ENCODE data around the gene FAM8A1. TPM values are rescaled to one million over a fixed set of nuclear protein-coding genes. Genes with fewer than 3 reads are reported as not detected.

The FAM8A1 gene, protein sequence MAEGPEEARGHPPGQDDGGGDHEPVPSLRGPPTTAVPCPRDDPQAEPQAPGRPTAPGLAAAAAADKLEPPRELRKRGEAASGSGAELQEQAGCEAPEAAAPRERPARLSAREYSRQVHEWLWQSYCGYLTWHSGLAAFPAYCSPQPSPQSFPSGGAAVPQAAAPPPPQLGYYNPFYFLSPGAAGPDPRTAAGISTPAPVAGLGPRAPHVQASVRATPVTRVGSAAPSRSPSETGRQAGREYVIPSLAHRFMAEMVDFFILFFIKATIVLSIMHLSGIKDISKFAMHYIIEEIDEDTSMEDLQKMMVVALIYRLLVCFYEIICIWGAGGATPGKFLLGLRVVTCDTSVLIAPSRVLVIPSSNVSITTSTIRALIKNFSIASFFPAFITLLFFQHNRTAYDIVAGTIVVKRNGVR
- total RNA-seq: 10 to 100 TPM; 35.1 to 49.2 (median 44.0) TPM
- long read RNA-seq, donor 1, full-length matches to known transcripts: 121 of 123 reads
- long read RNA-seq, donor 1, partial matches to known transcripts: 0 of 123 reads
- long read RNA-seq, donor 1, other reads (novel, unspliced or antisense): 2 of 123 reads
- long read RNA-seq, donor 2, full-length matches to known transcripts: 4 of 5 reads
- long read RNA-seq, donor 2, partial matches to known transcripts: 0 of 5 reads
- long read RNA-seq, donor 2, other reads (novel, unspliced or antisense): 1 of 5 reads

GRCh38 chr6:17599877-17600526 lies at the start of gene FAM8A1:
Gene FAM8A1 (plus strand): TSS chr6:17600302. CDS start chr6:17600410, 108 bp downstream.
- intact Hi-C loops (cut with DNase I, micrococcal nuclease): no loop called here
- TF ChIP-seq, protein P1, sequence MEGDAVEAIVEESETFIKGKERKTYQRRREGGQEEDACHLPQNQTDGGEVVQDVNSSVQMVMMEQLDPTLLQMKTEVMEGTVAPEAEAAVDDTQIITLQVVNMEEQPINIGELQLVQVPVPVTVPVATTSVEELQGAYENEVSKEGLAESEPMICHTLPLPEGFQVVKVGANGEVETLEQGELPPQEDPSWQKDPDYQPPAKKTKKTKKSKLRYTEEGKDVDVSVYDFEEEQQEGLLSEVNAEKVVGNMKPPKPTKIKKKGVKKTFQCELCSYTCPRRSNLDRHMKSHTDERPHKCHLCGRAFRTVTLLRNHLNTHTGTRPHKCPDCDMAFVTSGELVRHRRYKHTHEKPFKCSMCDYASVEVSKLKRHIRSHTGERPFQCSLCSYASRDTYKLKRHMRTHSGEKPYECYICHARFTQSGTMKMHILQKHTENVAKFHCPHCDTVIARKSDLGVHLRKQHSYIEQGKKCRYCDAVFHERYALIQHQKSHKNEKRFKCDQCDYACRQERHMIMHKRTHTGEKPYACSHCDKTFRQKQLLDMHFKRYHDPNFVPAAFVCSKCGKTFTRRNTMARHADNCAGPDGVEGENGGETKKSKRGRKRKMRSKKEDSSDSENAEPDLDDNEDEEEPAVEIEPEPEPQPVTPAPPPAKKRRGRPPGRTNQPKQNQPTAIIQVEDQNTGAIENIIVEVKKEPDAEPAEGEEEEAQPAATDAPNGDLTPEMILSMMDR (IDR thresholded peaks at IDR 0.05): peak; percentile 26

DNA sequence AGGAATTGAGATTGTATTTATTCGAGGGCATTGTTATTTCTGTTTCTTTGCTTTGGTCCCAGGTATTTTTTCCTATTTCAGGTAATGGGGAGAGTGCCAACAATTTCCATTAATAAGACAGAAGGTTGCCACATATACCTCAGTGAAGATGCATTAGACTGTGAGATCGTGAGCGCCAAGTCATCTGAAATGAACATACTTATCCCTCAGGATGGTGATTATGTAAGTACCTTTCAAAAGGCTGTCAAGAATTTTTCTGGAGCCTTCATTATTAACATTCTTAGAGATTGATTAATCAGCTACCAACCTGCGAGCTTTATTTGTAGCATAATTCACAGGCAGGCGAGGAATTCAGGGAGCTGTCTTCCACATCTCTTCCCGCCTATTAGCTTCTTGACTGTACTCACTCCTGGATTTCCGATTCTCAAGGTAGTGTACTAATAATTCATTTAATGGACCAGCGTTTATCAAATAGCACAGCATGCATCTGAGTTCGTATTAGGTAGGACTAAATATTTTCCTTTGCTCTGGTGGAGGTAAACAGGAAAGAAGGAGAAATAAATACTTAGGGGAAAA lies 48.6 kb upstream of the FAM8A1 start:
- ATAC-seq (no peak), DNase-seq (no peak)
- Histone ChIP-seq H3K36me3 (ENCODE audit: low read depth) (no peaks in the 10 kb centered on the region), H3K9me3 (no peaks in the 10 kb centered on the region), H3K4me3 (no peak overlapping the region), H3K4me1 (ENCODE audit: low read depth) (no peaks in the 10 kb centered on the region)
- TF ChIP-seq, protein P1 (IDR thresholded peaks at IDR 0.05): no peak
- intact Hi-C loops (cut with DNase I, micrococcal nuclease): no loop called here

More at GRCh38 chr6:17599877-17600526, at the start of gene FAM8A1:
- peaks cover 13% of the 10 kb centered on the region for H3K4me1 ChIP-seq (ENCODE audit: low read depth)
- peak within 1 kb of the TSS; percentile 83 for H3K4me3 ChIP-seq
- DNase-seq (peak; percentile 97 to 98 (median 98)), ATAC-seq (peak; percentile 97)
- H3K36me3 ChIP-seq (ENCODE audit: low read depth): no peaks in the 10 kb centered on the region
- no peaks in the 10 kb centered on the region for H3K9me3 ChIP-seq

DNA sequence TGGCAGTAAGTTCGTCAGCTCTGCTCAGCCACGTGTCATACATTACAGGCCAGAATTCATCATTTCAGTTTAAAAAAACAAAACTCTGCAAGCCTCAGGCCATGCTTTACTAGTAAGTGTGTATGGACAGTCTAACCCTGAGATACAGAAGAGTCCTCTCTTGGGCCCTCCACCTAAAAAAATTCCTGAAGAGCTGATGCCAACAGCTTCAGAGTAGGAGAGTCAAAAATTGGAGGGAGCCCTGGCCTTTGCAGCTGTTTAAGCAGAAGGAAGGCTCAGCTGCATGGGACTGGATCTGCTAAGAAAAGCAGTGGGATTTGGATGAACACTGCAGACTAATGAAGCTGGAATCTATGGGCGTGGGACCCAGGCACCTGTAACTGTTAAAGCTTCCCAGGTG lies 47.2 kb upstream of the FAM8A1 start:
- Histone ChIP-seq H3K4me3 (no peak overlapping the region), H3K9me3 (no peaks in the 10 kb centered on the region), H3K4me1 (ENCODE audit: low read depth) (no peaks in the 10 kb centered on the region), H3K36me3 (ENCODE audit: low read depth) (no peaks in the 10 kb centered on the region)
- TF ChIP-seq, protein P1 (IDR thresholded peaks at IDR 0.05): no peak
- DNase-seq: no peak
- no peak for ATAC-seq
- intact Hi-C loops (cut with DNase I, micrococcal nuclease): no loop called here

- DNase-seq (no peak), ATAC-seq (no peak)
- Histone ChIP-seq H3K4me1 (ENCODE audit: low read depth) (no peaks in the 10 kb centered on the region), H3K4me3 (no peak overlapping the region), H3K36me3 (ENCODE audit: low read depth) (no peaks in the 10 kb centered on the region), H3K9me3 (no peaks in the 10 kb centered on the region)
- intact Hi-C loops (cut with DNase I, micrococcal nuclease): no loop called here
- TF ChIP-seq, protein P1 (IDR thresholded peaks at IDR 0.05): no peak
Observed at GRCh38 chr6:17556014-17556413, 44.1 kb upstream of the FAM8A1 start.

DNA sequence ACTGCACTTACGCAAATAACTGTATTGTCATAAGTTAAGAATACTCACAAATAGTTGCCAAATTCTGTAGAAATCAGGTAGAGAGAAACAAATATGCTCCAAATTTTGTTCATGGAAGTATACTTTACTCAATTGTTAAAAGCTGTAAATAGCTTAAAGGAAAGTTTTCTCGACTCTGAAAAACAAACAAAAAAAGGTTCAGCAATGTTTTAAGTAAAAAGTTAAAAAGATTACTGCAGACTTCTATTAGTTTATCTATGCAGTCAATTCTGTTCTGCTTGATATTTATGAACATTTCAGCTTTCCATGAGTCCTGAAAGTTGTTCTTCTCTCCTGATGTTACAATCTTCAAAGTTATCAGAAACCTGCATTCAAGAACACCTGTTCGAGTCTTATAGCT lies 37.5 kb upstream of the FAM8A1 start:
- intact Hi-C loops (cut with DNase I, micrococcal nuclease): no loop called here
- H3K9me3 ChIP-seq: peaks cover 24% of the 10 kb centered on the region
- ATAC-seq: no peak
- no peak for DNase-seq
- H3K4me3 ChIP-seq: no peak overlapping the region
- TF ChIP-seq, protein P1 (IDR thresholded peaks at IDR 0.05): no peak
- H3K4me1 ChIP-seq (ENCODE audit: low read depth): no peaks in the 10 kb centered on the region
- H3K36me3 ChIP-seq (ENCODE audit: low read depth): no peaks in the 10 kb centered on the region

All from mucosa of descending colon (tissue), 3 donors.